ENCODE measurements around the gene RALGPS2. TPM values are rescaled to one million over a fixed set of nuclear protein-coding genes. Genes with fewer than 3 reads are reported as not detected.
A peak's percentile ranks its signal among the peaks of the same experiment; 100 is the strongest.

Gene RALGPS2
- total and polyA plus RNA-seq, 2 of the 8 experiments (the other 6 are each of a cell fraction or from before 2014, with no cell fraction given) = 6.7 to 38.0 TPM

Small RNA genes lying within 50 kb of the gene (microRNA-seq; reads per million reads assigned to microRNA genes)
- gene MIR4424 (ENCODE audit: borderline microRNAs expressed in 2 of 2, borderline number of aligned reads in 2 of 2, borderline replicate concordance in 1 of 2) = 0 reads per million in 2 experiments

Small RNA genes lying within 50 kb of the gene (small RNA-seq; reads per million reads assigned to genes)
- gene MIR4424 (ENCODE audit: insufficient read depth) (2.1 reads per million, percentile 17 among the genes with 10 or more reads in this experiment), gene RF00092 (ENCODE audit: insufficient read depth) (not detected)

Other genes with a start within 250 kb of the RALGPS2 start
- not detected in 2 replicates for gene CLEC20A, start 228.3 kb upstream of the RALGPS2 start, total RNA-seq (2021; fragmentation: NEBNext Ultra II Directional; extraction: Animal tissue kit (Norgen Biotek cat#: 25700))
- not detected in 2 replicates for gene CLEC20A, start 228.3 kb upstream of the RALGPS2 start, polyA plus RNA-seq (2011; rRNA removed)
- not detected in 2 replicates for gene TEX35, start 212.1 kb upstream of the RALGPS2 start, total RNA-seq (2021; fragmentation: NEBNext Ultra II Directional; extraction: Animal tissue kit (Norgen Biotek cat#: 25700))
- 0.03 TPM in 1 of 2 replicates, not detected in the other for gene TEX35, start 212.1 kb upstream of the RALGPS2 start, polyA plus RNA-seq (2011; rRNA removed)
- not detected in 2 replicates for gene ANGPTL1, start 145.8 kb downstream of the RALGPS2 start, total RNA-seq (2021; fragmentation: NEBNext Ultra II Directional; extraction: Animal tissue kit (Norgen Biotek cat#: 25700))
- gene ANGPTL1, start 145.8 kb downstream of the RALGPS2 start, polyA plus RNA-seq (2011; rRNA removed) = not detected in 2 replicates